ENCODE results near the gene FBXW10B. TPM values are rescaled to one million over a fixed set of nuclear protein-coding genes. Genes with fewer than 3 reads are reported as not detected.
"Not testable (repeated sequence)": the region's sequence is repeated elsewhere in the genome, so short reads cannot be mapped to it uniquely, and the experiment has no call there.

The FBXW10B gene
- total RNA-seq, 2 experiments from 2014 or later = 0.36 to 0.51 TPM

- CTCF ChIA-PET; POLR2A ChIA-PET; DNase-seq; H3K9me3 Mint-ChIP-seq; H3K4me3 Mint-ChIP-seq; intact Hi-C loops (cut with micrococcal nuclease); H3K36me3 Mint-ChIP-seq (ENCODE audit: low read depth); ATAC-seq; H3K27me3 Mint-ChIP-seq; H3K27ac Mint-ChIP-seq; H3K4me1 Mint-ChIP-seq (ENCODE audit: low read depth): not testable (repeated sequence)
These were observed 45.6 kb downstream of the FBXW10B start for GRCh38 chr17:15573870-15574269.

Other genes starting within 250 kb of the FBXW10B start
- gene CDRT4, start 152.1 kb downstream of the FBXW10B start, total RNA-seq = 1 to 10 TPM; 3.6 to 3.7 TPM
- gene TVP23C, start 56.2 kb downstream of the FBXW10B start, total RNA-seq = 1 to 10 TPM; 8.1 to 8.2 TPM
- gene TRIM16, start 64.6 kb upstream of the FBXW10B start, total RNA-seq = 10 to 100 TPM; 13.9 to 17.8 TPM
- gene ZNF286A, start 80.0 kb upstream of the FBXW10B start, total RNA-seq = 10 to 100 TPM; 39.8 to 44.7 TPM
- under 1 TPM; 0.68 to 0.76 TPM for gene TBC1D26, start 112.6 kb upstream of the FBXW10B start, total RNA-seq